ENCODE data around the gene CALCB. TPM values are rescaled to one million over a fixed set of nuclear protein-coding genes. Genes with fewer than 3 reads are reported as not detected.

CALCB gene
- total RNA-seq, 1 experiment from 2014 or later, result not detected

DNA sequence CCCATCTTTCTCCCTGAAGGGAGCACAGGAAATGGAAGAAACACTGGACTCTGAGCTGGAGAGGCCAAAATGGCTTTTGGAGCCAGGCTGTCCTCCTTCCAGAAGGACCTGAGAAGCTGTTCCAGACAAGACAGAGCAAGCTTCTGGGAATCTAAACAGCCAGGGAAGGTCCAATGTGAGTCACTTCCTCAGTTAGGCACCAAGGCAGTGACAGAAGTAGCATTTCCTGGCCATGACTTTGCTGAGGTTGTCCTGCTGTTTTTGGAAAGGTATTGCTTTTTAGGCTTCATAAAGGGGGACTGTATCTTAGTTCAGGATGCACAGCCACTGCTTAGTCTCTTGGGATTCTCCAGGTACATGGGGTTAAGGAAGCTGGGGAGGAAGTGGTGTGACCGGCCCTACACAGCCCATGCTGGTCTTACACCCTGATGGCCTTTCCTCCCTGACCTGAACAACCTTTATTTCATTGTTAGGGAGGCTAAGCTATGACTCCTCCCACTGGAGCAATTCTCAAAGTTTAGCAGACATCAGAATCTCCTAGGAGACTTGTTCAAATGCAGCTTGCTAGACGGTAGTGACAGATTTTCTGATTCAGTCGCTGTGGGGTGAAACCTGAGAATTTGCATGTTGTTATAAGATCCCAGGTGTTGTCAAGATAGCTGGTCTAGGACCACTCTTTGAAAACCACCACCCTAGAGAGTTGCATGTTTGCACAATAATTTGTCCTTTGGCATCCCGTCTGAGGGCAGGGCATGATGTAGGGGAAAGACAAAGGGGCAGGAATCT, 34.5 kb downstream of the CALCB start:
- Histone ChIP-seq H3K9me3 (ENCODE audit: control insufficient read depth, low read depth, low read length) (no peaks in the 10 kb centered on the region), H3K4me2 (ENCODE audit: insufficient read depth, insufficient read length, low read length) (no peak overlapping the region), H4K8ac (replicated peaks; ENCODE audit: insufficient read length, low read depth, low read length) (no peak overlapping the region), H2BK20ac (ENCODE audit: low read depth, low read length, poor library complexity, severe bottlenecking) (no peak overlapping the region), H3K4me1 (ENCODE audit: insufficient read depth, low read length) (no peaks in the 10 kb centered on the region), H4K91ac (ENCODE audit: insufficient read length, low read depth, low read length) (no peak overlapping the region), H4K20me1 (ENCODE audit: control insufficient read depth, insufficient read depth, insufficient read length) (no peaks in the 10 kb centered on the region), H2AFZ (ENCODE audit: low read length) (no peak overlapping the region), H2BK15ac (ENCODE audit: low read depth, low read length) (no peak overlapping the region), H2BK5ac (ENCODE audit: insufficient read length, low read length) (no peak overlapping the region), H2BK120ac (ENCODE audit: low read depth, low read length, poor library complexity, severe bottlenecking) (no peak overlapping the region), H3K23ac (ENCODE audit: insufficient read length, low read depth, low read length) (no peak overlapping the region), H4K5ac (ENCODE audit: insufficient read length, low read depth, low read length) (no peak overlapping the region), H3K23me2 (ENCODE audit: insufficient read length, low read depth, low read length, poor library complexity, severe bottlenecking) (no peaks in the 10 kb centered on the region), H3K9ac (ENCODE audit: extremely low read depth, insufficient read length, low read length) (no peak overlapping the region), H2BK12ac (ENCODE audit: insufficient read length, low read depth, low read length) (no peak overlapping the region), H3K27me3 (ENCODE audit: insufficient read depth, low read length) (no peaks in the 10 kb centered on the region), H3K14ac (ENCODE audit: insufficient read depth, low read length) (no peak overlapping the region), H3K4ac (ENCODE audit: low read depth, low read length) (no peak overlapping the region), H3K79me1 (ENCODE audit: insufficient read depth, low read depth, low read length, poor library complexity, severe bottlenecking) (no peaks in the 10 kb centered on the region), H3K27ac (ENCODE audit: insufficient read length, low read depth, low read length) (no peak overlapping the region), H2AK5ac (ENCODE audit: insufficient read length, low read length) (no peak overlapping the region), H3K79me2 (ENCODE audit: insufficient read depth, low read length) (no peaks in the 10 kb centered on the region), H3K56ac (ENCODE audit: insufficient read length, low read depth, low read length) (no peak overlapping the region), H3K18ac (ENCODE audit: insufficient read length, low read depth, low read length) (no peak overlapping the region), H3T11ph (ENCODE audit: low read length) (no peak overlapping the region)
- Mint-ChIP-seq H3K4me1 (peaks cover 9 to 11% of the 10 kb centered on the region in 2 experiments), H3K4me3 (no peak overlapping the region), H3K9me3 (peaks cover 5 to 11% of the 10 kb centered on the region in 2 experiments; a peak in 4 of 5 replicates), H3K36me3 (ENCODE audit: insufficient read depth in 1 of 3, low read depth in 3 of 3) (no peaks in the 10 kb centered on the region), H3K27me3 (ENCODE audit: low read depth) (peaks cover 15% of the 10 kb centered on the region), H3K27ac (no peak overlapping the region; a peak in 1 of 7 replicates)
- DNase-seq, result no peak
- TF ChIP-seq, protein P1, sequence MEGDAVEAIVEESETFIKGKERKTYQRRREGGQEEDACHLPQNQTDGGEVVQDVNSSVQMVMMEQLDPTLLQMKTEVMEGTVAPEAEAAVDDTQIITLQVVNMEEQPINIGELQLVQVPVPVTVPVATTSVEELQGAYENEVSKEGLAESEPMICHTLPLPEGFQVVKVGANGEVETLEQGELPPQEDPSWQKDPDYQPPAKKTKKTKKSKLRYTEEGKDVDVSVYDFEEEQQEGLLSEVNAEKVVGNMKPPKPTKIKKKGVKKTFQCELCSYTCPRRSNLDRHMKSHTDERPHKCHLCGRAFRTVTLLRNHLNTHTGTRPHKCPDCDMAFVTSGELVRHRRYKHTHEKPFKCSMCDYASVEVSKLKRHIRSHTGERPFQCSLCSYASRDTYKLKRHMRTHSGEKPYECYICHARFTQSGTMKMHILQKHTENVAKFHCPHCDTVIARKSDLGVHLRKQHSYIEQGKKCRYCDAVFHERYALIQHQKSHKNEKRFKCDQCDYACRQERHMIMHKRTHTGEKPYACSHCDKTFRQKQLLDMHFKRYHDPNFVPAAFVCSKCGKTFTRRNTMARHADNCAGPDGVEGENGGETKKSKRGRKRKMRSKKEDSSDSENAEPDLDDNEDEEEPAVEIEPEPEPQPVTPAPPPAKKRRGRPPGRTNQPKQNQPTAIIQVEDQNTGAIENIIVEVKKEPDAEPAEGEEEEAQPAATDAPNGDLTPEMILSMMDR (conservative IDR thresholded peaks at IDR 0.05), result no peak
- WGBS (ENCODE audit: extremely low coverage, insufficient read length, low lambda C conversion rate), result no CpG with 5 or more reads among the region's 4 CpGs
